Panc1 (cell line): ENCODE results near the gene DHX36. TPM values are rescaled to one million over a fixed set of nuclear protein-coding genes. Genes with fewer than 3 reads are reported as not detected.

Experiments
- ATAC-seq: fragments of 200-7000 bp; cut with Tn5 transposase; 2 replicates; pipeline ENCODE4 v1.9.1; 2020; ENCODE audit warnings: mild to moderate bottlenecking, moderate library complexity
- BruUV-seq: library from RNA; stranded (reverse); fragments of 400-500 nt; replicated peaks from 2 replicates; lab custom pipeline; 2021; lab: Mats Ljungman, UMichigan
- CTCF ChIA-PET: fragments of 300-600 bp; sonication (Branson Sonifier 250); formaldehyde crosslinking; loops from one replicate; lab custom pipeline; 2022; ENCODE audit warnings: antibody characterized with exemption; lab: Charles Lee
- POLR2A ChIA-PET: fragments of 300-600 bp; sonication (Branson Sonifier 250); formaldehyde crosslinking; loops from one replicate; lab custom pipeline; 2022; ENCODE audit warnings: antibody characterized with exemption; lab: Charles Lee
- DNase-seq: peaks from one replicate; pipeline ENCODE4 v3.0.0-alpha.2; 2010; ENCODE audit warnings: low read depth, low spot score
- H3K27ac ChIP-seq: 2 replicates; pipeline ENCODE4 v1.5.1; 2011; ENCODE audit warnings: mild to moderate bottlenecking, low read length, inconsistent platforms
- H3K27me3 ChIP-seq: fragments of 200-500 bp; sonication (Bioruptor generic); 2 replicates; pipeline ENCODE4 v1.6.0; 2014; ENCODE audit warnings: low read length, inconsistent platforms; ENCODE audit not compliant: control insufficient read depth, insufficient read depth
- H3K36me3 ChIP-seq: fragments of 200-500 bp; sonication (Bioruptor generic); 2 replicates; pipeline ENCODE4 v1.5.1; 2014; ENCODE audit warnings: inconsistent platforms, mild to moderate bottlenecking, low read length, moderate library complexity; ENCODE audit not compliant: control insufficient read depth, insufficient read depth
- H3K4me1 ChIP-seq: 2 replicates; pipeline ENCODE4 v1.5.1; 2011; ENCODE audit warnings: inconsistent platforms, mild to moderate bottlenecking, low read length, moderate library complexity; ENCODE audit not compliant: control insufficient read depth, insufficient read depth
- H3K4me3 ChIP-seq, 2 experiments: 2 replicates each; pipeline ENCODE4 v1.5.1; 2011 to 2012; ENCODE audit warnings: low read depth in 2 of 2, low read length in 2 of 2, mild to moderate bottlenecking in 2 of 2, inconsistent platforms in 1 of 2, moderate library complexity in 1 of 2
- H3K9me3 ChIP-seq: fragments of 200-500 bp; sonication (Bioruptor generic); 2 replicates; pipeline ENCODE4 v1.5.1; 2014; ENCODE audit warnings: low read depth, mild to moderate bottlenecking, inconsistent platforms, low read length, moderate library complexity; ENCODE audit not compliant: control insufficient read depth, insufficient read depth
- CTCF ChIP-seq: fragments of 450-650 bp; IDR thresholded peaks from 2 replicates; pipeline ENCODE4 v1.5.1; 2017; ENCODE audit warnings: mild to moderate bottlenecking
- POLR2AphosphoS5 ChIP-seq: IDR thresholded peaks from 2 replicates; pipeline ENCODE4 v1.6.1; 2012; ENCODE audit warnings: mild to moderate bottlenecking, low read depth, low read length, moderate library complexity
- REST ChIP-seq, 2 experiments: IDR thresholded peaks; 2 replicates each; pipeline ENCODE4 v1.6.1; 2011 to 2012; ENCODE audit warnings: low read depth in 2 of 2, control low read depth in 1 of 2, low read length in 1 of 2, mild to moderate bottlenecking in 1 of 2, moderate library complexity in 1 of 2; ENCODE audit not compliant: insufficient read depth in 1 of 2
- SIN3A ChIP-seq: IDR thresholded peaks from 2 replicates; pipeline ENCODE4 v1.6.1; 2012; ENCODE audit warnings: low read depth, mild to moderate bottlenecking, low read length, moderate library complexity, borderline replicate concordance; ENCODE audit not compliant: insufficient read depth
- TCF7L2 ChIP-seq: IDR thresholded peaks from 2 replicates; pipeline ENCODE4 v1.6.1; 2011; ENCODE audit warnings: mild to moderate bottlenecking, low read depth, low read length, inconsistent platforms
- in situ Hi-C: cut with HindIII; loops from 2 replicates; pipeline ENCODE4 v1.10.0; 2016; ENCODE audit warnings: low sequenced_read_pairs, low pct_unique_long_range_greater_than_20kb
- intact Hi-C: fragments of 100-400 bp; cut with micrococcal nuclease; formaldehyde crosslinking; loops from one replicate; pipeline ENCODE4 v1.10.0; 2022; ENCODE audit not compliant: unreplicated experiment
- total RNA-seq: library from RNA; stranded (reverse); gene quantifications from one replicate; pipeline ENCODE4 v1.2.1, GENCODE V29; 2021; ENCODE audit not compliant: unreplicated experiment

DHX36 gene
- total RNA-seq, 1 experiment from 2014 or later: 74.3 TPM

GRCh38 chr3:154223519-154223918 is 100.8 kb downstream of the DHX36 start:
- TF ChIP-seq CTCF (no peak), REST (IDR thresholded peaks at IDR 0.05; ENCODE audit: insufficient read depth in 1 of 2, low read depth in 2 of 2, low read length in 1 of 2) (no peak), POLR2AphosphoS5 (no peak), TCF7L2 (no peak), SIN3A (no peak)
- no peaks in the 10 kb centered on the region for H3K36me3 ChIP-seq
- H3K27ac ChIP-seq: no peak overlapping the region
- no TSS peak for BruUV-seq
- ChIA-PET CTCF (no interaction called here), POLR2A (no interaction called here)
- in situ Hi-C loops (no loop called here), intact Hi-C loops (no loop called here)
- H3K4me3 ChIP-seq: no peak overlapping the region
- no peak for DNase-seq
- no peaks in the 10 kb centered on the region for H3K9me3 ChIP-seq
- ATAC-seq: no peak
- H3K4me1 ChIP-seq: no peaks in the 10 kb centered on the region
- no peaks in the 10 kb centered on the region for H3K27me3 ChIP-seq

Other genes starting within 250 kb of the DHX36 start
- 2.0 TPM for gene ARHGEF26, start 203.1 kb downstream of the DHX36 start, total RNA-seq
- gene GPR149, start 105.7 kb upstream of the DHX36 start, total RNA-seq: not detected